ENCODE measurements around the gene SLC2A5.
A peak's percentile ranks its signal among the peaks of the same experiment; 100 is the strongest.
"Not testable (repeated sequence)": the region's sequence is repeated elsewhere in the genome, so short reads cannot be mapped to it uniquely, and the experiment has no call there.

The SLC2A5 gene

DNA sequence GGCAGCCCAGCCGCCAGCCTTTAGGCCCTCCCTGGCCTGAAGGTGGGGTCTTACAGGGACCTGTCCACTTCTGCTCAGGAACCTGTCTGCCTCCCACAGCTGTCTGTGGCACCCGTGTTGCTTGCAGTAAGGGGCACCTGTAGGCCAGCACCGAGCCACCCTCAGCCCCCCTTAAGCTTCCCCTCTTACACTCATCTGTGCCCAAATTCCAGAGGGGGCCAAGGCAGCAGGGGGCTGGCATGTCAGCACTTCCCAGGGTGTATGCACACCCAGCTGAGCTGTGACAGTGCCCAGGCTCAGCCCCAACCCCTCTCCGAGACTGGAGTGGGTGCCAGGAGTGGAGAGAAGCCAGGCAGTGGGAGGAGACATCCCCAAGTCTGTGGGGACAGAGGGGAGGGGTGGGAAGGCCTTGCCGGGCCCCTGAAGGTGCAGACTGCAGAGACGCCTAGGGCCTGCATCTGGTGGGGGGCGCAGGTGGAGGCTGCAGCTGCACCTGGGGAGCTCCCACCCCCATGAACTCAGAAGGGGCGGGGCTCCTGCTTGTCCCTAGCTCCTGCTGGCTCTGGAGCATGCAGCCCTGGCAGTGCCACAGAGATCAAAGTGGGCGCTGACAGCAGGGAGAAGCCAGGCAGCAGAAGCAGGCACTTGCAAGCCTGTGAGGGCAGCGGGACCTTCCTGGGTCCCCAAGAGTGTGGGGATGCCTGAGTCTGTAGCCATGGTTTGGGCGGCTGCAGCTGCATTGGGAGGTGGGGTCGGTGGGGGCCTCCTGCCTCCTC, 37.8 kb downstream of the SLC2A5 start:
- DNase-seq: no peak

DNA sequence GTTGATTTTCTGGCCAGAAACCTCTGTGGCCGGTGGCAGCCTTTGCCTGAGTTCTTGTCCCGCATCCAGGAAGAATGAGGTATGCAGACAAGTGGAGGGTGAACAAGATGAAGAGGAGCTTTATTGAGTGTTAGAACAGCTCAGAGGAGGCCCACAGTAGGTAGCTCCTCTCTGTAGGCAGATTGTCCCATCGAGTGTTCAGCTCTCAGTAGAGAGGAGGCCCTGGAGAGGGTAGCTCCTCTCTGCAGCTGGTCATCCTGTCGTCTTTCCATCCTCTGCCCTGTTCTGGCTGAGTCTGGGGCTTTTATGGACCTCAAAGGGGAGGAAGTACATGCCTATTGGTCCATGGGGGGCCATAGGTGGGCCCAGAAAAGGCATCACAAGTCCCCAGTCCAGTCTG, 38.4 kb downstream of the SLC2A5 start:
- not testable (repeated sequence) for DNase-seq

DNA sequence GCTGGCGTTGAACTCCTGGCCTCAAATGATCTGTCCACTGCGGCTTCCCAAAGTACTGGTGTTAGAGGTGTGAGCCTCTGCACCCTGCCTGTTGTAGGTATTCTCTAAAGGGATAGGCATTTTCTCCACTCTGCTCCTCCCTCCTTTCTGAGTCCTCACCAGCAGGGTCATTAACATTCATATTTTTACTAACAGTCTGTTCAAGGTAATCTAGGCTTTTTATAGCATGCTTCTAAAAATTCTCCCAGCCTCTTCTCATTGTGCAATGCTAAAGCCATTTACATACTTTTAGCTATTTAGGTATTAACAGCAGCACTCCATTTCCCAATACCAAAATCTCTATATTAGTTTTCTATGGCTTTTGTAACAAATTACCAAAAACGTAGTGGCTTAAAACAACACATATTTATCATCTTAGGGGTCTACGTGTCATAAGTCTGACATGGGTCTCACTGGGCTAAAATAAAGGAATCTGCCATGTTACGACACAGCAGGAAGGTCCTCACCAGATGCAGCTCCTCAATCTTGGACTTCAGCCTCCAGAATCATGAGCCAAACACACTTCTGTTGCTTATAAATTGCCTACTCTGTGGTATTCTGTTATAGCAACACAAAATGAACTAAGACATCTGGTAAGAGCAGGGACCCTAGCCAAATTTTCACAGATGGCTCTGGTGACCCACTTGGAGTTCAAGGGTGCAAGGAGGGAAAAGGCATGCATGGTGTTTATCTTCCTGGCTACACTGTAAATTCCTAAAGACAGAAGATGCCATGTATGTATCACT, 40.3 kb downstream of the SLC2A5 start:
- no peak for DNase-seq

DNA sequence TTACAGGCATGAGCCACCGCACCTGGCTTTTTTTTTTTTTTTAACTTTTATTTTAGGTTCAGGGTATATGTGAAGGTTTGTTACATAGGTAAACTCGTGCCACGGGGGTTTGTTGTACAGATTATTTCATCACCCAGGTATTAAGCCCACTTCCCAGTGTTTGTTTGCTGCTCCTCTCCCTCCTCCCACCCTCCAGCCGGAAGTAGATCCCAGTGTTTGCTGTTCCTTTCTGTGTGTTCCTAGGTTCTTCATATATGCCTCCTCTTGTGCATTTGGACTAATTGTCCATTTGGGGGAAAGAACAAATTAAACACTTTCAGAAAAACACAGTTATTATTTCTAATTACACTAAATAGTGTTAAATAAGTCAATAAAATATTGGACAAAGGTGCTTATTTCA, 42.1 kb downstream of the SLC2A5 start:
- no peak for DNase-seq

DNA sequence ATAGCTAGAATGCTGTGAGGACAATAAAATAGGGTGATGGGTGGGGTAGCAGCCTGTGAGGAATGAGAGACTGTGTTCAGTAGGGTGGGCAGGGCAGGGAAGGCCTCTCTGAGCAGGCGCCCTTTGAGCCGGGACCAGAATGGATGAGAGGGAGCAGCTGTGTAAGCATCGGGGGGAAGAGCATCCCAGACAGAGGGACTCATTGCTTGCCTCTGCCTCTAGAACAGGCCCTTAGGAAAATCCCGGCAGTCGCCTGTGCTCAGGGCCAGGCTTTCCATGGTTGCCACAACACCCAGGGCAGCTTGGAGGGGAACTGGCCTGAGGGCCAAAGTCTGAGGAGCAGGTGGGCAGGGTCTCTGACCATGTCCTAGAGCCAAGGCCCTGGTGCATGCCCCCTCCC, 44.0 kb downstream of the SLC2A5 start:
- DNase-seq: no peak

DNA sequence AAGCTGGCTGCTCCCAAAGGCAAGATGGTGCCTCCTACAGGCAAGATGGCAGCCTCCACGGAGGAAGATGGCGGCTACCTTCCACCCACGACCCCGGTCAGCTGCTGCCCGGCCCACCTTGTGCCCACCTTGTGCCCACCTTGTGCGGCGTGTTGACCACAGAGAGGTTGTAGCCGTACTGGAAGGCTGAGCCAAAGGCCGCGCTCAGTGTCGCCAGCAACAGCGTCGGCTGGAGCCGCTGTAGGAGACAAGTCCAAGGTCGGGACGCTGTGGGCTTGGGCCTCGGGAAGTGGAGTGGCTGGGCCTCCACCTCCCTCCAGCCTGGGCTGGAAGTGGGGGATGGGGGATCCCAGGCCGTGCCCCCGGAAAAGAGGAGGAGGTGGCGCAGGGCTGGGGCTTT, 44.6 kb downstream of the SLC2A5 start:
- no peak for DNase-seq

DNA sequence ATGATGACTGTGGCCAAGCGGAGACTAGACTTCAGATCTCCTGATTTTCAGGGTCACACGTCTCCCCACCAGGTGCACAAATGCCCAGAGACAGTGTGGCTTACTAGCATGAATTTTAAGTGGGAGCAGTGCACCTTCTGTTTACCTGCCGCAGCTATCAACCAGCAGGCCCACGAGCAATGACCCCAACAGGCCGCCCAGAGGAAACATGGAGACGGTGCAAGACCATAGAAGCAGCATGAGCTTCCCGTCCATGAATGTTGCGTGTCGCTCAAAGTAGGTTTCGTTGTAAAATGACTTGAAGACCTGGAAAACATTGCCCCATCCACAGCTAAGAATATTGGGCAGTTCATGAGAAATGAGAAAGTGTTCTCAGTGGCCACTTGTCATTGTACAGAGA, 46.7 kb downstream of the SLC2A5 start:
- DNase-seq: no peak

DNA sequence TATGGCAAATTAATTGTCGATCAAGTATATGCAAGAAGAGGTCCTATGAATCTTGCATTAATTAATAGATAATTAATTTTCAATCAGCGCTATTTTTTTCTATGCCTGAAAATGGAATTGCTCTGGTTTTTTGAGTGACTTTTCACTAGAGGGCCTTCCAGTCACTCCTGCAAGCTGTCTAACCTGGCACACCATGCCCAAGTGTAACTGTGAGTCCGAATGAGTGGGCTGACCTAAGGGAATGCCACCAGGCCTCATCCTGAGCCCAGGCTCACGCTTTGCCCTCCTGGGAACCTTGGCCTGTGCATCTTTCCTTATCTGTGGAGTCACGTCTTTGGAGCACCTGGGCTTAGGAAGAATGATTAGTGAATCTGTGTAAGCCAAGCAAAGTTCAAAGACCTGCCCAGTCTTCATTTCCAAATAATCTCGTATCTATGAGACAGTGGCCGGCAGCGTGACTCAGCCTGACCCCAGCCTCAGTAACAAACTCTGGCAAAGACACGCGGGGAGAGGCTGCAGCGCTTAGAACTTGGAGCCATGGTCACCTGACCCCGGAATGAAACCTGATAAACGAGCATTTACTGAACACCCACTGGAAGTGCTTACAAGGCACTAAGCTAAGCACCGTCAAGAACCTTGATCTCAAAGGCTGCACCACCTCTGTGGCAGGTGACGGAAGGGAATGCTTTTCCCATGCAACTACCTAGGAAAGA, 47.3 kb downstream of the SLC2A5 start:
- DNase-seq: not testable (repeated sequence)

DNA sequence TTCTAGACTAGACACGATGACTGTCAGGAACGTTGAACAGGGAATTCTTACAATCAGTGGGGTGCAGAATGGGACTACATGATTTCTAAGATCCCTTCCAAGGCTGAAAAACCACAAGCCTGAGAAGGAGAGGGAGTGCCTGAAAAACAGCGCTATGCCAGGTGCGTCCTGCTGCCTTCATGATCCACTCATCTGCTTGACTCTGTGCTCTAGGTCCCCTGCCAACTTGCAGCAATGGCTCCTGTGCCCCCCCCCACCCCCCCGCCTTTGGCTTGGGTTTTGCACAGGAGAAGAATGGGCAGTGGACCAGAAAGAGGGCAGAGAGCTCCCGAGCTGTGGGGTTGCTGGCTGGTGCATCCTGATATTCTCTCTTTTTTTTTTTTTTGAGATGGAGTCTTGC, 49.1 kb downstream of the SLC2A5 start:
- DNase-seq: no peak

DNA sequence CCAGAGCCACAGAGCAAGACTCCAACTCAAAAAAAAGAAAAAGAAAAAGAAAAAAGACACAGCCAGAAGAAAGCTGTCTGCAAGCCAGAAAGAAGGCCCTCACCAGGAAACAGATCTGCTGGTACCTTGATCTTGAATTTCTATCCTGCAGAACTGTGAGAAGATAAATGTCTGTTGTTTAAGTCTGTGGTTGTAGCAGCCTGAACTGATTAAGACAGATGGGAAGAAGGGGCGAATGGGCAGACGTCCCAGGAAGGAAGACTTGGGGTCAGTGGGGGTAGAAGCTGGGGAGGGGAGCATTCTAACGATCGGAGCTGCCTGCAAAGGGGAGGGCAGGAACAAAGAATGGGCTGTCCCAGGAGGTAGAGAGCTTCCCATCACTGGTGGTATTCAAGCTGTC, 49.5 kb downstream of the SLC2A5 start:
- no peak for DNase-seq

DNA sequence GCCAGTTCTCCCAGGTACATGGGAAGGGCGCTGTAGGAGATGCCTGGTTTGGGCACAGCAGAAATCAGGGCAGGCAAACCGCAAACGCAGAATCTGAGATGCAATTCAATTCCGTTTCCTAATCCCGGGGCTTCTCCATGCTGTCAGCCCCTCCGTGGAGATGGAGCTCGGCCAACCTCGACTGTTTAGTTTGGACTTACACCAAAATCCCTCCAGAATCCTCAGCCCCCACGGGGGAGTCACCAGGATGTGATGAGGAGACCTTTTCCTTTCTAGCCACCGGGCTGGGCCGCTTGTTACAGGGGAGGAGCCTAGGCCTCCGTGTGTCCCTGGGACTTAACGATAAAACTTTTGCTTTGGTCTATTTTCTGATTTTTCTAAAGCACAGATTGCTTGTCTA, 51.1 kb downstream of the SLC2A5 start:
- DNase-seq: no peak

DNA sequence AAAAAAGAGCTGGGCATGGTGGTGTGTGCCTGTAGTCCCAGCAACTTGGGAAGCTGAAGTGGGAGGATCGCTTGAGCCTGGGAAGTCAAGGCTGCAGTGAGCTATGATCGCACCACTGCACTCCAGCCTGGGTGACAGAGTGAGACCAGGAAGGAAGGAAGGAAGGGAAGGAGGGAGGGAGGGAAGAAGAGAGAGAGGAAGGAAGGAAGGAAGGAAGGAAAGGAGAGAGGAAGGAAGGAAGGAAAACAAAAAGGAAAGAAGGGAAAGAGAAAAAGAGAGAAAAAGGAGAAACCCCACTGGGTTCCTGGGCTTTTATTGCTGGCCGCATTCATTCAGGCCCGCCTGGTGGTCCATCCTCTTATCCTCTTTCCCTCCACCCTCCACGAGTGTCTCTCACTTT, 53.0 kb downstream of the SLC2A5 start:
- no peak for DNase-seq

DNA sequence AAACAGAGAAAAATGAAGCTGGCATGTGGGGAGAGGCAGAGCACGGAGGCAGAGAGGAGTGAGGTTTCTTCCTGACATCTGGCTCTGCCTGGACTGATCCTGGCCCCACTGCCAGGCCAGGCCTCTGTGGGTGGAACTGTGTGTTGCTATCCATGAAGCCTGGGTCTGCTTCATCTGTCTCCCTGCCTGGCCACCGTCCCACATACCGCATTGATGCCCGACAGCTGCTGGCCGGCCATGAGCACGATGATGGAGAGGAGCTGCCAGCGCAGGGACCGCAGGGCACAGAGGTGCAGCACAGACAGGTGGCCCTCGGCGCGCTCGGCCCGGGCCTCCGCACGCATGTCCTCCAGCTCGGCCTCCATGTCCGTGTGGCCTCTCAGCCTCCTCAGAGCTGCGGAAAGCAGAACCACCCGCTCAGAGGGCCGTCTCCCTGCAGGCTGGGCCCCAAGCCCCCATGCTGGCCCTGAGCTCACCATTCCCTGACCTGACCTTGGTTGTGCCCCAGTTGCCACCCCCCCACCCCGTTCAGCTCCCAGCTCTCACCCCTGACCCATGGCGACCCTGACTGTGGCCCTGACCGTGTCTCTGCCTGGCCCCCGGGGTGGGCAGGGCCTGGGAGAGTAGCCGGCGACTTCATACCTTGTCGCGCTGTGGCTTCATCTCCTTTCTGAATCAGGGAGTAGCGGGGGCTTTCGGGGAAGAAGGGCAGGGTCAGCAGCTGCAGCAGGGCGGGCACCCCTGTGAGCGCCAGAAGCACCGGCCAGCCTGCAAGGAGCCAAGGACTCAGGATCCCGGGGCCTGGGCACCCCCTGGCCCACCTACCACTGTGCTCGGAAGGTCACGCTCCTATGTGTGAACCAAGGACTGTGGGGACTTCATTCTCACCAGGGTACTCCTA, 54.7 kb downstream of the SLC2A5 start:
- DNase-seq: no peak

DNA sequence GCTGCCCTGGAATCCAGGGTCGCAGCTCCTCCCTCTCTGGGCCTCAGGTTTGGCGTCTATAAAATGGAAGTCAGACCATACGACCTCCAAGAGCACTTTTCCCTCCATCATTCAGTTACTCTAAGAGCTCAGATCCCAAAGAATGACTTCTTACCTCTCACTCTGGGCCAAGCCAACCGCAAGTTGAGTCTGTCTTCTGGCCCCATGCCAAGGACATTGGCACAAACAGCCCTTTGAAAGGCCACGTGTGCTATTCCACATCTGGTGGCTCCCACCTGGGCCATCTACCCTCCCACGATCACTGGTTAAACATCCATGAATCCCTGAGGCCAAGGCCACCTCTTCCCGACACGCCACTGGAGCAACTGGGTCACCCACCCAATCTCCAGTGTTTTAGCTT, 55.6 kb downstream of the SLC2A5 start:
- no peak for DNase-seq

DNA sequence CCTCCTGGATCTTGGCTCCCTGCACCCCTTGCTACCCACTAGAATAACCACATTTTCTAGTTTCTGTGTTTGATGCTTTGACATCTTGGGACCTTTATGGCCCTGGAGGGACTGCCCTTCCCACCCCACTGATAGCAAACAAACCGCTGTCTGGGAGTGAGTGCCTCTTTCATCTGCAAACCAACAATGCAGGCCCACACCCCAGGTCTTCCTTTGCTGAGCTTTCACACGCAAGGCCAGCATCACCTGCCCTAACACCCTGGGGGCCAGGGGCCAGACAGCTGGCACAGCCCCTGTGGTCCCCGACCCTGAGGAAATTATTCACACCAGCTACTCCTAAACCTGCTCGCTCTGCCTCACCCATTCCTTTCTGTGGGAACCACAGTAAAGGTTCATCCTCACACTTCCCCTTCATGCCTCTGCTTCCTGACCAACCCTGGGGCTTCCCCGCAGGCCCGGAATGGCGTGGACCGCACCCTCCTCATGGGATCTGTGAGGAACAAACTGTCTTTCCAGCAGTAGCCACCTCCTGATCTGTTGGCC, 58.6 kb downstream of the SLC2A5 start:
- DNase-seq: no peak

DNA sequence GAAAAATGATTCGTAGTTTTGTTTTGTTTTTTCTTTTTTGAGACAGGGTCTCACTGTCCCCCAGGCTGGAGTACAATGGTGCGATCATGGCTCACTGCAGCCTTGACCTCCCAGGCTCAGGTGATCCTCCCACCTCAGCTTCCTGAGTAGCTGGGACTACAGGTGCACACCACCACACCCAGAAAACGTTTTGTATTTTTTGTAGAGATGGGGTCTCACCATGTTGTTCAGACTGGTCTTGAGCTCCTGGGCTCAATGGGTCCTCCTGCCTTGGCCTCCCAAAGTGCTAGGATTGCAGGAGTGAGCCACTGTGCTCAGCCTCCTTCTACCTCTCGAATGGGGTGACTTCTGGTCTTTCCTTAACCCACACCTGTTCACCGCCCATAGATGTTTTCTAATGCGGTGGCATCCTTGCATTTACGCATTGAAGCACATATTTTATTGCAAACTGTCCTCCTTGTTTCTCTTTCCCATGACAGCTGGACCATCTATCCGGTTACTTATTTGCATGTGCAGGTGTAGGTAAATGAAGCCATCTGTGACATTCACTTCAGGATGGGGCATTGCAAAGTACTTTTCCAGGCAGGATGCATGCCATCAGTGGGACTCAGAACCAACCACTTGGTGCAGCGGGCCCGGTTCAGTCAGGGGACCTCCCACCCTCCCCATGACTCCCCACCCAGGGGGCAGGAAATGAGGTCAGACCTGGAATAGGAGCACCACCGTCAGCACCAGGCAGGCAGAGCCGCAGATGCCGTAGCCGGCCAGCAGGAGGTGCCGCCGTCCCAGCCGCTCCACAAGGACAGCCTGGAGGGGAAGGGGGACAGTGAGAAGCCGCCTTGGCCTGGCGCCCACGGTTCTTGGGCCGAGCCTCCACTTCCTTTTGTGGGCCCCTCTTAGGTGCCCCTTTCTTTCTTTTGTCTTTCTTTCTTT, 59.7 kb downstream of the SLC2A5 start:
- no peak for DNase-seq

DNA sequence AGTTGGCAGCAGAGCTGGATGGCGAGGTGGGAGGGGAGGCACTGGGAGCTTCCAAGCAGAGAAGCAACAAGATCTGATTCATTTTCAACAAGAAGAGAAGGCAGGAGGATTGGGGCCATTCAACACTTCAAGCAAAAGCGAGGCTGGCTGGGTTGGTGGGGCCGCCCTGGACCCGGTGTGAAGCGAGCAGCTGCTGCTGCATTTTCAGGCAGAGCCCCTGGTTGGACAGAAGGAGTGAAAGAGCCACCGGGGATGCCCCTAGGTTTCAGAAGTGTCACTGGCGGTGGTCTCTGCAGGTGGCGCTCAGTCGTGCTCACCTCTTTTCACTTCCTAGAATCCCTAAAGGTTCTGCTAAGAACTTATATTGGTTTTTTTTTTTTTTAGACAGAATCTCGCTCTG, 61.2 kb downstream of the SLC2A5 start:
- no peak for DNase-seq

DNA sequence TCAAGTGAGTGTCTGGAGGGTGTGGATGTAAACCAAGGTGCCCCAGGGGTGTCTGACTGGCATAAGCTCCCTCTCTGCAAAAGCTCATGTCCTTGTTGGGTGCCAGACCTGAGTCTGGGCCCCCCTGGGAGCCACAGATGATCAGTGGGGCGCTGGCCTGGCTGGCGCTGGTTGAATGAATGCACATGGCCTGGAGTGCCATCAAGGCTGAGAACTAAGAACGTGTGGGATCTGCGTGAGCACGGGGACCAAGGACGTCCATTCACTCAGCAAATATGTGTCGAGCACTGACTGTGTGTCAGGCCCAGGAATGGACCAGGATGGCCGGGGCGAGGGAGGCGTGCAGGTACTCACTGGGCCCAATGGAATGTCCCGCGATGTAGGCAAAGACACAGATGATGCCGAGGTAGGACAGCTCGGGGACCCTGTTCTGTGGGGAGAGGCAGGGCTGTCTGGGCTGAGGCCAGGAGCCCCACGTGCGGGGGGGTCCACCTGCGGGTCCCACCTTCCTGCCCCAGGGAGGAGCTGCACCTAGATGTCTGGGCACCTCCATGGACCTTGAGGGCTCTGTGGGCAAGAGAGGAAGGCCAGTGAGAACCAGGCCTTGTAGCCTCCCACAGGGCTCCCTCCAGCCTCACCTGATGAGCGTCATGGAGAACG, 62.3 kb downstream of the SLC2A5 start:
- no peak for DNase-seq

DNA sequence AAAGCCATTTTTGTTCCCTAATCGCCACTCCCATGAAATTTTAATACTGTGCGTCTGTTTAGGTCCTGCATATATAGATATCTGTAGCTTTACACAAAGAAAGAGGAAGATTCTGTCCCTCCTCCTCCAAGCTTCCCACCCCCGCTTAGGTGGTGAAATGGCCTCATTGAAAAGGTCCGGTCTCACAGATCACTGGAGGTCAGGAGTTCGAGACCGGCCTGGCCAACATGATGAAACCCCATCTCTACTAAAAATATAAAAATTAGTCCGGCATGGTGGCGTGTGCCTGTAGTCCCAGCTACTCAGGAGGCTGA, 64.1 kb downstream of the SLC2A5 start:
- no peak for DNase-seq

DNA sequence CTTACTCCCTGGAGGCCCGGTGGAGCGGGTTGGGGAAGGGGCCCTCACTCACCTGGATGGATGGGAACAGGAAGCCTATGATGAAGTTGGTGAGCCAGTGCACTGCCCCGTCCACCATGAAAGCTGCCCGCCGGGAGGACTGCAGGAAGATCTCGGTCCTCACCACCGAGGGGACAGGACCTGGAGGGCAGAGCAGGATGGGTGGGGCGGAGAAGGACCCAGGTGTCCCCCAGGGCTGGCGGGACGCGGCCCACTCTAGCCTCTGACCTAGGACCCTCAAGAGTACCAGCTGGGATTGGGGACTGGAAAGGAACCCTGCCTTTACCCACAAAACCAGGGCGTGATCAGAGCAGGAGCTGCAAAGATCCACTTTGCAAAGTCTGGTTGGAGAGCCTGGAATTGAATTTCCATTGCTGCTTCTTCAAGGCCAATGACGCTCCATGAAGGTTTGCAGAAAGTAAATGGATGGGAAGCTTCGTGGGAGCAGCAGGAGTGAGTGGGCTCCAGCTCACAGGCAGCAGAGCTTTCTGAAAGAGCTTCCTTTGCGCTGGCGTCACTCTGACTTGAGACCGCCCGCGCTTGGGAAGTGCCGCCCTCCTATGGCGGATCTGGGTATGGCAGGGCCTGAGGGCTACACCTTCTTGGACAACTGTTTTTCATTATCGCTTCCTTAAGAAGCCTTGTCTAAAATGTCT, 64.6 kb downstream of the SLC2A5 start:
- DNase-seq: peak; percentile 73 to 84
